Body of pancreas (tissue), 4 donors: Measurements from ENCODE around the gene SRMS.

Experiments
- CTCF ChIP-seq, 7 experiments: fragments of 450-650 bp in 4 of 7; fragments of 200-600 bp in 3 of 7; sonication (generic) in 3 of 7; IDR thresholded peaks; one replicate each; pipeline ENCODE4 v1.5.1; 2016 to 2019; ENCODE audit warnings: antibody characterized with exemption in 7 of 7
- POLR2A ChIP-seq, 3 donors: fragments of 450-650 bp; IDR thresholded peaks; one replicate each; pipeline ENCODE4 v1.6.1; 2016; ENCODE audit warnings: antibody characterized with exemption in 3 of 3, mild to moderate bottlenecking in 2 of 3

DNA sequence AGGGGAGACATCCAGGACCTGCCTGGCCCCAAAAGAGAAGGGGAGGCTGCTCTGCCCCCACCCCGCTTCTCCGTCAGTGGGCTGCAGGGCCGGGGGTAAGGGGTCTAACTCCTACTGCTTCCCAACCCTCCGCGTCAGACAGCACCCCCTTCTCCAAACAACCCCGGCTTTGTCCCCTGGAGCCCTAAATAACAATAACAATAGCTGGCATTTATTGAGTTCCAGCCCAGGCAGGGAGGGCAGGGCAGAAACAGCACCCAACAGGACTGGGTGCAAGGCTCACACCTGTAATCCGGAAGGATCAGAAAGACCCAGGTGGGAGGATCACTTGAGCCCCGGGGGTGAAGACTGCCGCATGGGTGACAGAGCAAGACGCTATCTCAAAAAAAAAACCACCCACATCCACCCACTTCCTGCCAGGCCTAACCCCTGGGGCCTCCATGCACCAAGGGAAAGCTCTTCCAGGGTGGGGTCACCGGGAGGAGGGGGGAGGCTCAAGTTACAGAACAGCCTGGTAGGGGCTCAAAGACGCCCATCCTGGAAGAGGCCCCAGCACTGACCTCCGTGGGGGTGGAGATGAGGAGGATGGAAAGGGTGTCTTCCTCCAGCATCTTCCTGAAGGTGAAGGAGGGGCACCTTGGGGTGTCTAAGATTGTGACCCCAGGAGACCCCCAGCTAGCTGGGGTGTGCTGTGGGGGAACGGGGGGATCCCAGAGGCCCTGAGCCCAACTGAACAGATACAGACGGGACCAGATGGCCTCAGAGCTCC lies 5.1 kb upstream of the SRMS start:
- no peak for TF ChIP-seq CTCF (IDR thresholded peaks at IDR 0.05)
- TF ChIP-seq POLR2A (IDR thresholded peaks at IDR 0.05) = no peak
